HG02759 (cell line): Measurements from ENCODE around the gene PTPN9.
"Not testable (repeated sequence)": the region's sequence is repeated elsewhere in the genome, so short reads cannot be mapped to it uniquely, and the experiment has no call there.

Experiments
- ATAC-seq: cut with Tn5 transposase; IDR thresholded peaks from one replicate; pipeline ENCODE4 v1.9.1; 2021; ENCODE audit warnings: mild to moderate bottlenecking, moderate library complexity; ENCODE audit not compliant: unreplicated experiment

PTPN9 gene

DNA sequence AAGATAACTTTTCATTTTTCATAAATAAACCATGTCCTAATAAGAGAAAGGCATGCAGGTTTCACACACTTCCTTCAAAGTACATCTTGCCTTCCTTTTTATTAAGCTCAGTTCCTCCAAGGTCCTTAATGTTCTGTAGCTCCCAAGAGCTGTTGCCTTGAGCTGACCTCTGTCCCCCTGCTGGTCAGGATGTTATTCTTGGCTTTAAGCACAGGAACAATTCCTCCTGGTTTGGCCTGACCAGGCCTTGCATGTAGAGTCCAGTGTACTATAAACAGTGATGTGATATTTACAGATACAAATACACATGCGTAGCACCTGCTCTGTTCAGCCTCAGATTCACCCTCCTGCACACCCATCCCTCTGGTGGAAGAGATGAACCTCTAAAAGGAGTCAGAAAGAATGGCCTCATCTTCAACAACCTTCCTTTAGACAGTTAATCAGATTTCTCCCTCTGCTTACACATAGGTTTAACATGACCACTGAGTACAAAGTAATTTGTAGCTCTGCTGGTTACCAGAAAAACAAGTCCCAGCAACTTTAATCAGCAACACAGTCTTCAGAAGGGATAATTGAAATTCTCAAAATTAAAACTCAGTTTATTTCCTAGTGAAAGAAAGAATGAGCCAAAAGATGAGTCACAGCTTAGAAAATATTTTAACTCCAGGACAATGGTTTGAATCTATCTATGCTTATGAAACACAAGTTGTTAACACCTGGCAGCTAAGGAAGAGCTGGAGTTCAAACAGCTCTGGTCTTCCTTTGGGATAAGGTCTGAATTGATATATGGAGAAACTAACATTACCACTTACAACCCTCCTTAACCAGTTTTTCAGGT lies 46.5 kb downstream of the PTPN9 start:
- no peak for ATAC-seq

DNA sequence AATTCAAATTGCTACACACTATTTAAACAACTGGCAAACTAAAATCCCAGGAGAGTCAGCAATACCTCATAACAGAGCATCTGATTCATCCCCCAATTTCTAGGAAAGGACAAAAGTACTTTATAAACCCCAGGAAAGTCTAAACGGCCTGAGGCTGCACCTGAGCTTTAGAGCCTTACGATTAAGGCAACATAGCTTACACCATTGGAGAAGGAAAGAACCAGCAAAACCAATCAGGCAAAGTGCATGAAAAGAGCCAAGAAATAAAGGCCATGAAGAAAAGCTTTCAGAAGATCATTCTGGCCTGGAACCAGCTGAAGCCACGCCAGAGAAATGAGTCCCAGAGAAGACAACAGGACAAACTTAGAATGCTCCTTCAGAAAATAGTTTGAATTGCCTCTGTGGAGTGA lies 48.1 kb downstream of the PTPN9 start:
- no peak for ATAC-seq

DNA sequence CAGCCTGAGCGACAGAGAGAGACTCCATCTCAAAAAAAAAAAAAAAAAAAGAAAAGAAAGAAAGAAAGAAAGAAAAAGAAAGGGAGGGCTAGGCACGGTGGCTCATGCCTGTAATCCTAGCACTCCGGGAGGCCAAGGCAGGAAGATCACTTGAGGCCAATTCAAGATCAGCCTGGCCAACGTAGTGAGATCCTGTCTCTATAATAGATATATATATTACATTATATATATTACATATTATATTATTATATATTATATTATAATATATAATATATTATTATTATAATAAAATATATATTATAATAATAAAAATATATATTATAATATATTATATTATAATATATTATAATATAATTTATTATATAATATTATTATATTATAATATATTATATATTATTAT lies 48.9 kb downstream of the PTPN9 start:
- no peak for ATAC-seq

DNA sequence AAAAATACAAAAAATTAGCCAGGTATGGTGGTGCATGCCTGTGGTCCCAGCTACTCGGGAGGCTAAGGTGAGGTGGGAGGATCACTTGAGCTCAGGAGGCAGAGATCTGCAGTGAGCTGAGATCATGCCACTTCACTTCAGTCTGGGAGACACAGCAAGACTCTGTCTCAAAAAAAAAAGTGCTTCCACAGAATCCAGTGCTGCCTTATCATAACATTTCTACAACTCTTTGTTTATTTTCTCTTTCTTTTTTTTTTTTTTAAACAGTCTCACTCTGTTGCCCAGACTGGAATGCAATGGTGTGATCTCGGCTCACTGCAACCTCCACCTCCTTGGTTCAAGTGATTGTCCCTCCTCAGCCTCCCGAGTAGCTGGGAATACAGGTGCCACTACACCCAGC lies 53.4 kb downstream of the PTPN9 start:
- not testable (repeated sequence) for ATAC-seq

DNA sequence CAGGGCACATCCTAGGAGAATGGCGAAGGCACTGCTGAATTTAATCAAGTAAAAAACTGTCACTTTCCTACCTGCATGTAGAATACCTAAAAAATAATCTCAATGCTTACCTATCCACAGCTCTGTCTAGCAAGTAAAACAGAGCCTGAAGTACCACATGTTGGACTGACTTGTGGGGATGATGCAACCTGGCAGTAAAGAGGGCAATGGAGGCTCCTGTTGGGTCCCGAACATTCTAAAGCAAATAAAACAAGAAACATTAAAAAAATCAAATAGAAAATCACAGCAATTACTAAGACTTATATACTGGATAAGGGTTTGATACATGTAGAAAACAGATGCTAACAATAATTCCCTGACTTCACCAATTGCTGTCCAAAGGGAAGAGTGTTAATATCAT lies 56.1 kb downstream of the PTPN9 start:
- no peak for ATAC-seq

DNA sequence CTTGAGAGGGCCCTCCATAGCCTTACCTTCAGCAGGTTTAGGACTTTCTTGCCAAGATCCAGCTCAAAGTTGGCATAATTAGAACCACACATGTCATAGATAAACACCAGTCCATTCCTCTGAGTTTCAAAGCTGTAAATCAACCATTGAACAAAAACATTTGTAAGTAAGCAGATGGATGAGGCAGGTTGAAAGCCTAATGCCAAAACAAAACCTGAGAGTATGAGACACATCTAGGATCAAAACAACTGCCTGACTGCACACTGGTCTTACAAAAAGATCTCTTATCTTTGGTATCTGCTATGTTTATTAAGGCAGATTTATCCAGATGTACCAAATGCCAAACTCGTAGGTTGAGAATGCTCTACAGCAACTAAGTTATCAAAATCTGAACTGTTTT lies 61.9 kb downstream of the PTPN9 start:
- no peak for ATAC-seq

DNA sequence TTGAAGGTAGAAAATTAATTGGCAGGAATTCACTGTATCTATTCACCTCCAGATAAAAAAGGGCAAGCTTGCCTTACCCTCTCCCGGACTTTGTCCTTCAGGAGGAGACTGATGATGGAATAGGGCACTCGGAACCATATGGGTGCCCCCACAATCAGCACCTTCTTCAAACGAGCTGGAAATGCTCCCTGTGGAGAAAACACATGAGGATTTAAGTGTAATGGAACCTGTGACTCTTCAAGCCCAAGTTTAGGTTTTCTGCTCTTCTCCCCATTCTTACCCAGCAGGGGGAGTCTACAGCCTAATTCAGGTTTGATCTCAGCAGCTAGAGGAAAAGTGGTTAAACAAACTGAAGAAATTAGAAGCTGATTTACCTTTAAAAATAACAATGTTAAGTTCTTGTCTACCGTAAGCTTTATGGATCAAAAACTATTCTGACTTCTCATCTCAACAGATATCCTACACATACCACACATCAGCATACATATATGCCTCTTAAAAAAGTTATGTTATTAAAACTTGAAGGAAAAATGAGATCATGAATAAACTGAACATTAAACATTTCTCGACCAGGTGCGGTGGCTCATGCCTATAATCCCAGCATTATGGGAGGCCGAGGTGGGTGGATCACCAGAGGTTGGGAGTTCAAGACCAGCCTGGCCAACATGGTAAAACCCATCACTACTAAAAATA lies 70.1 kb downstream of the PTPN9 start:
- ATAC-seq, result no peak

DNA sequence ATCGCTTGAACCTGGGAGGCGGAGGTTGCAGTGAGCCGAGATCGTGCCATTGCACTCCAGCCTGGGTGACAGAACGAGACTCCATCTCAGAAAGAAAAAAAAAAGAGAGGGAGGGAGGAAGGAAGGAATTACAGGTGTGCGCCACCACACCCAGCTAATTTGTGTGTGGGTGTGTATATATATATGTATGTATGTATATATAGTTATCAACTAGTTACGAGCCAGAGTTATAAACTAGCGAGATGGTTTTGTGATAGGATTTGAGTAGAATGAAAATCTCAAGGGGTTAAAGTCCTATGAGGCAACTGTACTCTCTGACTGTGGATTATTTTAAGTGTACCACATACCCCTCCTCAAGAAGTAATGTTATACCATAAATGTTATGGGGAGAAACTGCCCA lies 76.8 kb downstream of the PTPN9 start:
- no peak for ATAC-seq

DNA sequence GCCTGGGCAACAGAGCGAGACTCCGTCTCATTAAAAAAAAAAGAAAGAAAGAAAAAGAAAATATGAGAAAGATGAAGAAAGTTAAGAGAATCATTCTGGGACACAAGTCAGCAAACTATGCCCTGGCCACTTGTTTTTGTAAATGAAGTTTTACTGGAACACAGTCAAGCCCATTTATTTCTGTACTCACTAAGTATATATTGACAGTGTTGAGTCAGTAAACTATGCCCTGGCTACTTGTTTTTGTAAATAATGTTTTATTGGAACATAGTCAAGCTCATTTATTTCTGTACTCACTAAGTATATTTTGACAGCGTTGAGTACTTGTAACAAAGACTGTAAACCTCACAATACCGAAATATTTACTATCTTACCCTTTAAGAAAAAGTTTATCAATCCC lies 85.4 kb downstream of the PTPN9 start:
- no peak for ATAC-seq

DNA sequence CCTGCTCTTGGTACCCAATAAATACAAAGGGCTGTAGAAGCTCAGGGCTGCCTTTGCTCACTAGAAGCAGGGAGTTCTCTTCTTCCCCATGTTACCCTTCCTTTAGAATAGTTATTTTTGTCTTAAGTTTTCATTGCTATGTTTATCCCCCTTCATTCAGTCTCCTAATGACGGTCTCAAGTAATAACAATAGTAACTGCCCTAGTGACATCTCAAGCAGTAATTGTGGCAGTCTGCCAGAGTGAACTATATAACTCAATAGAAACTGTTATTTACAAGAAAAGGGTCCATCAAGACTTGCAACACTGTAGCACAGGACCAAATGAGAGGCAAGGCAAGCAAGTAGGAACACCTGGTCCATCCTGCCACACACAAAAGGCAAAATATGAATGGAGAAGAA lies 95.2 kb downstream of the PTPN9 start:
- no peak for ATAC-seq

DNA sequence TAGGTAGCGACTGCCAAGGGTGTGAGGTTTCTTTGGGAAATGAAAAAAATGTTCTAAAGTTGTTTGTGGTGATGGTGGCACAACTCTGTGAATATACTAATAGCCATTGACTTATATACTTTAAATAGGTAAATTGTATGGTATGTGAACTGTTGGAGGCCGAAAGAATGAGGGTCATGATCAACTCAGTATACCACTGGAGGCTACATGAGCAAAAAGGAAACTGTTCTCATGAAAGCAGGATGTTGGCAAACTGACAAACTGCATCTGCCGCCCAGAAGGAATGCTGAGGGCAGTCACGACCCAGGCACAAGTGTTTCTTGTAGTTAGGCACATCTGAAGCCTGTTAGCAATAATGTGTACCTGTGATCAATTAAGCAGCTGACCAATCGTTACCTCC lies 95.6 kb downstream of the PTPN9 start:
- ATAC-seq, result not testable (repeated sequence)

DNA sequence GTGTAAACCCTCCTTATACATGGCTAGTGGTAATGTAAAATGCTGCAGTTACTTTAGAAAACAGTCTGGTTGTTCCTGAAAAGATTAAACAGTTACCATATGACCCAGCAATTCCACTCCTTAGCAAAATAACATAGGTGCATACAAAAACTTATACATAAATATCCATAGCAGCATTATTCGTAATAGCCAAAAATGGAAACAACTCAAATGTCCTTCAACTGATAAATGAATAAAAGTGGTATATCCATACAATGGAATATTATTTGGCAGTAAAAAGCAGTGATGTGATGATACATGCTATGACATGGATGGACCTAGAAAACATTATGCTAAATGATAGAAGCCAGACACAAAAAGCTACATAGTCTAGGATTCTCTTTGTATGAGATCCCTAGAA lies 96.0 kb downstream of the PTPN9 start:
- no peak for ATAC-seq

DNA sequence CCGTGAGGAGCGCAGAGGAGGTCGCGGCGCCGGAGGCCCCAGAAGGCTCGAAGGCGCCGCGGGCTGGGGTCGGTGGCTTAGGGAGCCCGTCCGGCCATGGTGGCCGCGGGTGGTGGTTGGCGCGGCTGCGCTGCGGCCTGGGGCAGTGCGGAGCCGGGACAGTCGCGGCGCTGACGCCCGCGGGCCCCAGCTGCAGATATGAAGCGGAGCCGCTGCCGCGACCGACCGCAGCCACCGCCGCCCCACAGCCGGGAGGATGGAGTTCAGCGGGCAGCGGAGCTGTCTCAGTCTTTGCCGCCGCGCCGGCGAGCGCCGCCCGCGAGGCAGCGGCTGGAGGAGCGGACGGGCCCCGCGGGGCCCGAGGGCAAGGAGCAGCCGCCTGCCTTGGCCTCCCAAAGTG lies 98.7 kb downstream of the PTPN9 start:
- not testable (repeated sequence) for ATAC-seq

DNA sequence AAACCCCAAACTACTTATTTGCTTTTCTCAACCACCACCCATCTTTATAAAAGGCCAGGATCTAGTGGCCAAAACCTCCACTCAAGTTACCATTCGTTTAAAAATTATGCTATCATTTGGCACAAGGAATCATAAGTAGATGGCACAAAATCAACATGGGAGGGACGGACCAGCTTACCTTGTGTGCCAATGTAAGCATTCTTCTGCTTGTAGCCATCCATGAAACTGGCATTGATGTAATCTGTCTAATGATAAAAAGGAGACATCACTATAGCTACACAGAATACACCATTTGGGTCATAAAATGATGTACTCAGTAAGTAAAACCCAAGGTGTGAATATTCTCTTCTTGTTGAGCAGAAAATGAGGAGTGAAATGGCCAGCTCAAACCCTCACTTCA lies 99.4 kb downstream of the PTPN9 start:
- ATAC-seq, result no peak

DNA sequence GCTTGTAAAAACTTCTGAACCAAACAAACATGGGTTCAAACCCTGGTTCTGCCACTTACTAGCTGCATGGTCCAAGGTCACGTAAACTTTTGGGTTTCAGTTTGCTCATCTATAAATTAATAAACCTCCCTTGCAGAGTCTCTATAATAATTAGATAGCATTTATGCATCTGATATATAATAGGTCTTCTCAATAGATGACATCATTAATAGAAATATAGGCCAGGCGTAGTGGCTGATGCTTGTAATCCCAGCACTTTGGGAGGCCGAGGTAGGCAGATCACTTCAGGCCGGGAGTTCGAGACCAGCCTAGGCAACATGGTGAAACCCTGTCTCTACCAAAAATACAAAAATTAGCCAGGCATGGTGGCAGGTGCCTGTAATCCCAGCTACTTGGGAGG lies 102.0 kb downstream of the PTPN9 start:
- ATAC-seq, result not testable (repeated sequence)

DNA sequence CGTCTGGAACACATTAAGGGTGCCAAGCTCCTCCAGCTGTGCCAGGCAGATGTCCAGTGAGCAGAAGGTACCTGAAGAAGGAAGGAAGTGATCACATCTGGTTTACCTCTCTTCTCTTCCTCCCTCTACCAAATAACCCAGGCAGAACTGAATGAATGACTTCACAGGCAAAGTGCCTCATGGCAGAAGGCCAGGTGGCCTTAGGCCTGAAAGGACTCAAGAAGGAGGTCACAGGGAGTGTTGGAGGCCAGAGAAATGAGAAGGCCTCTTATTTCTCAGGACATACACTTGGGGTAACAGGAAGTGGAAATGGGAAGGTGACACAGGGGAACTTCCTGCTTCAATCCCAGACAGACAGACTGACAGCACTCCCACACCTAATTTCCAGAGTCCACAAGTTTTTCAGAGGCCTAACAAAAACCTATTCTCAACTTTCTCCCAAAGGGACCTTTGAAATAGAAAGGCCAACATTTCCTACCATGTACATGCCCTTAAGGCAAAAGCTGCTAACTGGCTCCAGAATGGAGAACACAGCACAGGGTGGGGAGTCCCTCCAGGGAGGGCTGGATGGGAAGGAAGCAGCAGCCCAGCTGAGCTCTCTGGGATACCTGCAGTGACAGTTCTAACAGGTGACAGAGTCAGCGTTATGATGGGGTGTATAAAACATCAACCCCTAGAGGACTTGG lies 110.1 kb downstream of the PTPN9 start:
- ATAC-seq, result no peak

DNA sequence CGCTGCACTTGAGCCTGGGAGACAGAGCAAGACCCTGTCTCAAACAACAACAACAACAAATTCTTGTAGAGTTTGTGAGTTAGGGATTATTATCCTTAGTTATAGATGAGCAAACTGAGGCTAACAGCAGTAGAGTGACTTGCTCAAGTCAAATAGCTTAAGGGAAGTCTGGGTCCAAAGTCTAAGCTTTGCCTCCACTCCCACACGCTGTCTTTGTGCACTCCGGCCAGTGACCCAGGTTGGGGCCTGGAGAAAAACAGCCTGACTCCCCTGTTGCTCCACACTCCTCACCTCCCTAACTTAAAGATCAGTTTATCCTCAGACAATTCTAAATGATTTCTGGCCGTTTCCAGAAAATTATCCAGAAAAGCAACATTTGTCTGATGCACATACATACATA lies 118.5 kb downstream of the PTPN9 start:
- no peak for ATAC-seq

DNA sequence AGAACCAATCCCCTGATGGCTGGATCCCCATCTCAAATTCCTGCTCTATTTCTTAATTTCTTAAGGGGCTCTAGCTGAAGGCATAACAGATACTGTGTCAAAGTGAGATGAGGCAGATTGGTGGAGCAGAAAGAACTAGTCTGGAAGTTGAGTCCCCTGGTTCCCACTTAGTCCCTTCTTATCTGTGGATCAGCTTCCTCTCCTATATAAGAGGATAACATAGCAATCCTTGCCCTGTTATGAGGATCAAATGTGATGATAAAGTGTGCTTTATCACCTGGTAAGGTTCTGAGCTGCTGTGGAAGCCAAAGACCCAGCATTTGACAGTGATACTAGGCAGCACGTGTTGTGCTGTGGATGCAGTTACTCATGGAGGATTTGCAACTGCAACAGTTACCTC lies 119.5 kb downstream of the PTPN9 start:
- no peak for ATAC-seq

DNA sequence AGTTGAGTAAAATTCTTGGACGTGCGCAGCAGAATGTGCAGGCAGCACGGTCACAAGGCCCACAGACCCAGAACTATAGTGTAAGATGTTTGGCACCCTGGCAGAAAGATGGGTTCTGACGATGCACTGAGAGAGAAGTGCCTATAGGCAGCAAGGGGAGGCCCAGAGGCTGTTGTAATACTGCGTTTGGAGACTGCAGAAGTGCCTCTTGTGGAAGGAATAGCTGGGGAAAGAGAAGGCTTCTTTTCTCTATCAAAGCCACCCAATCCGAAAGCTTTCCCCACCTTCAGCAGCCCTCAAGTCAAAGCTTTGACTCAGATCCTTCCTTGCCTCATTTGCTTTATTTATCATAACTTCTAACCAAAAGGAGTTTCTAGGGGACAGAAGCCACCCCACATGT lies 122.4 kb downstream of the PTPN9 start:
- no peak for ATAC-seq

DNA sequence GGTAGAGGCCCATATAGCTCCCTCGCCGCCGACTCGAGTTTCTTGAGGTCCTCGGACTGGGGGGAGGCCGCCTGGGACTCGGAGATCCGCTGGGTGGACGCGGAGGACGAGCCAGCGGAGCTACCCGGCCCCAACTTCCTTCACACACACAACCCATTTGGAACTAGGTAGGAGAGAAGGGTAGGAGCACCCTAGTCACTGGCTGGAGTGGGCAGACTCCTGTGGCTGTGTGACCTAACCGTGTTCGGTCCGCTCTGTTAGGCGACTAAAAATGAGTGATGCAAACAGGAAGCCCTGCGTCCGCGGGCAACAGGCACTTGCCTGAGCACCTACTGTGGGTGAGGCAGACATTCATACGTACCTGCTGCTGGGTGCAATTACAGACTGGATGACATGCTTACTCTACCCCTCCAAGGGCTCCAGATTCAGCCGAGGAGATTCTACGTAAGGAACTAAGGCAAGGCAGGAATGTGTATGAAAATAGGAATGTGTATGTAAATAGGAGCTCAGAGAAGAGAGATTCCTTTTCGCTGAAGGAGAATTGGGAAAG lies 123.1 kb downstream of the PTPN9 start:
- no peak for ATAC-seq

DNA sequence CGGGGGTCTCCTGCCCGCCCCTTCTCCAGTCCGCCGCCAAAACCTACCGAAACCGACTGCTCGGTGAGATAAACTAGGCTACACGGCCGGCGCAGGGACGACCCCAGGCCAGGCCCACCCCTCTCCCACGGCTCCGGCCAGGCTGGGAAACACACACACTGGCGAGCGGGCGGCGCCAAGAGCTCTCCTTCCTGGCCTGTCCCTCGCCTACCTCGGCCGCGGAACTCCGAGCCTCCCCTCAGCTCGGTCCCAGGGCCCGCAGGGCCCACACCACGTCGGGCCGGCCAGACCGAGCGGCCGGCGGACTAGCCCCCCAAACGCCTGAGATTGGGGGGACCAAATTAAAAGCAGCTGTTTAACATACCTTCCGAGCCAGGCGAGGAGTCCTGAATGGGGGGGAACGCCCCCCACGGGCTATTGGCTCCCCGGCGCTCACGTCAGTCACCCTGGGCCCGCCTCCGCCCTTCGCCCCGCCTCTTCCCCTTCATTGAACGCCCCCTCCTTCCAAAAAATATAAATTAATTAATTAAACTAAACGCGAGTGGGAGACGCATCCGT lies 123.6 kb downstream of the PTPN9 start:
- ATAC-seq, result no peak
